ENCODE measurements around the gene CDKN2B-AS1. TPM values are rescaled to one million over a fixed set of nuclear protein-coding genes. Genes with fewer than 3 reads are reported as not detected.
A peak's percentile ranks its signal among the peaks of the same experiment; 100 is the strongest.

The CDKN2B-AS1 gene
- total RNA-seq, 2 donors from 2014 or later, result 39.7 to 73.7 TPM

GRCh38 chr9:21974722-21975409, 19.7 kb upstream of the CDKN2B-AS1 start:
- intact Hi-C loops (cut with DNase I), result no loop called here
- Histone ChIP-seq H3K9ac (ENCODE audit: low read depth in 2 of 2, low read length in 2 of 2) (no peak overlapping the region), H3K4me1 (peaks cover 5% of the 10 kb centered on the region)

GRCh38 chr9:21976334-21976875, 18.2 kb upstream of the CDKN2B-AS1 start:
- H3K4me3 ChIP-seq, result no peak overlapping the region
- no peak for DNase-seq
- no peak for TF ChIP-seq CTCF (IDR thresholded peaks at IDR 0.05)
- H3K9me3 ChIP-seq, result no peaks in the 10 kb centered on the region
- intact Hi-C loops (cut with DNase I), result no loop called here
- no peak overlapping the region for H3K27ac ChIP-seq
- no peak overlapping the region for H3K9ac ChIP-seq (ENCODE audit: low read depth in 2 of 2, low read length in 2 of 2)
- H3K27me3 ChIP-seq, result peaks cover 82% of the 10 kb centered on the region
- no peaks in the 10 kb centered on the region for H3K36me3 ChIP-seq
- peaks cover 5% of the 10 kb centered on the region for H3K4me1 ChIP-seq

More at GRCh38 chr9:21974722-21975409, 19.7 kb upstream of the CDKN2B-AS1 start:
- Histone ChIP-seq H3K4me3 (peak overlapping the region; percentile 23), H3K36me3 (no peaks in the 10 kb centered on the region), H3K9me3 (no peaks in the 10 kb centered on the region), H3K27me3 (peaks cover 89% of the 10 kb centered on the region), H3K27ac (no peak overlapping the region)
- no peak for TF ChIP-seq CTCF (IDR thresholded peaks at IDR 0.05)
- DNase-seq, result no peak

GRCh38 chr9:21982391-21982790, 12.2 kb upstream of the CDKN2B-AS1 start:
- no peaks in the 10 kb centered on the region for H3K36me3 ChIP-seq
- DNase-seq, result no peak
- TF ChIP-seq CTCF (IDR thresholded peaks at IDR 0.05), result no peak
- H3K27me3 ChIP-seq, result peaks cover 24% of the 10 kb centered on the region
- no peak overlapping the region for H3K27ac ChIP-seq
- H3K9ac ChIP-seq (ENCODE audit: low read depth in 2 of 2, low read length in 2 of 2), result no peak overlapping the region
- no peaks in the 10 kb centered on the region for H3K4me1 ChIP-seq
- no peak overlapping the region for H3K4me3 ChIP-seq
- intact Hi-C loops (cut with DNase I), result no loop called here
- H3K9me3 ChIP-seq, result no peaks in the 10 kb centered on the region

- Histone ChIP-seq H3K36me3 (no peaks in the 10 kb centered on the region), H3K27ac (no peak overlapping the region), H3K9me3 (no peaks in the 10 kb centered on the region), H3K9ac (ENCODE audit: low read depth in 2 of 2, low read length in 2 of 2) (no peak overlapping the region), H3K4me3 (no peak overlapping the region), H3K4me1 (no peaks in the 10 kb centered on the region), H3K27me3 (peaks cover 23% of the 10 kb centered on the region)
- no peak for DNase-seq
- no peak for TF ChIP-seq CTCF (IDR thresholded peaks at IDR 0.05)
- intact Hi-C loops (cut with DNase I), result no loop called here
Measured at GRCh38 chr9:21982861-21983560, 11.6 kb upstream of the CDKN2B-AS1 start.

- no peak for TF ChIP-seq CTCF (IDR thresholded peaks at IDR 0.05)
- Histone ChIP-seq H3K9ac (ENCODE audit: low read depth in 2 of 2, low read length in 2 of 2) (no peak overlapping the region), H3K27ac (no peak overlapping the region), H3K36me3 (no peaks in the 10 kb centered on the region), H3K4me1 (no peaks in the 10 kb centered on the region), H3K27me3 (peaks cover 22% of the 10 kb centered on the region), H3K9me3 (no peaks in the 10 kb centered on the region), H3K4me3 (no peak overlapping the region)
- intact Hi-C loops (cut with DNase I), result no loop called here
- DNase-seq, result no peak
Measured at GRCh38 chr9:21983561-21983935, 11.0 kb upstream of the CDKN2B-AS1 start.

Data from colonic mucosa (tissue), 4 donors.